Naive thymus-derived CD4-positive, alpha-beta T cell (primary cell): Measurements from ENCODE around the gene ATP11B. TPM values are rescaled to one million over a fixed set of nuclear protein-coding genes. Genes with fewer than 3 reads are reported as not detected.

ENCODE experiments used
- ATAC-seq: fragments of 150-1000 bp; cut with Tn5 transposase; 2 replicates; pipeline ENCODE4 v1.10.0; 2021; ENCODE audit warnings: mild to moderate bottlenecking, moderate library complexity
- CTCF ChIA-PET: fragments of 350-600 bp; sonication (Branson Sonifier 250); formaldehyde crosslinking; loops from one replicate; lab custom pipeline; 2021; ENCODE audit warnings: antibody characterized with exemption; lab: Charles Lee
- POLR2A ChIA-PET: fragments of 350-600 bp; sonication (Branson Sonifier 250); formaldehyde crosslinking; loops from one replicate; lab custom pipeline; 2021; ENCODE audit warnings: antibody characterized with exemption, inconsistent platforms; lab: Charles Lee
- DNase-seq, 9 donors: peaks; one replicate each; pipeline versions ENCODE4 v3.0.0 to v3.0.0-alpha.2; 2020 to 2022; ENCODE audit warnings: mixed read lengths in 1 of 9
- H3K27ac ChIP-seq: one replicate; pipeline ENCODE4 v1.7.0; 2013; ENCODE audit warnings: mild to moderate bottlenecking, low read depth, low read length, moderate library complexity
- H3K27me3 ChIP-seq, 2 donors: one replicate each; pipeline ENCODE4 v1.7.0; 2013; ENCODE audit warnings: low read length in 2 of 2, mild to moderate bottlenecking in 2 of 2, moderate library complexity in 2 of 2; ENCODE audit not compliant: control insufficient read depth in 2 of 2, insufficient read depth in 2 of 2
- H3K36me3 ChIP-seq, 3 experiments: 1 replicate in 2 of 3; 2 replicates in 1 of 3; pipeline ENCODE4 v1.7.0; 2013; ENCODE audit warnings: low read length in 3 of 3, mild to moderate bottlenecking in 3 of 3, moderate library complexity in 1 of 3; ENCODE audit not compliant: insufficient read depth in 3 of 3, control insufficient read depth in 2 of 3
- H3K4me1 ChIP-seq, 2 donors: one replicate each; pipeline ENCODE4 v1.7.0; 2013; ENCODE audit warnings: low read length in 2 of 2, mild to moderate bottlenecking in 2 of 2, moderate library complexity in 1 of 2; ENCODE audit not compliant: control insufficient read depth in 2 of 2, insufficient read depth in 2 of 2
- H3K4me3 ChIP-seq: 2 replicates; pipeline ENCODE4 v1.7.0; 2013; ENCODE audit warnings: mild to moderate bottlenecking, low read length
- H3K9me3 ChIP-seq, 3 experiments: 1 replicate in 2 of 3; 2 replicates in 1 of 3; pipeline ENCODE4 v1.7.0; 2013; ENCODE audit warnings: low read length in 3 of 3; ENCODE audit not compliant: control insufficient read depth in 2 of 3
- H3K27ac Mint-ChIP-seq, 9 donors: one replicate each; pipeline ENCODE4 v1.8.0; 2020 to 2022; ENCODE audit warnings: mixed read lengths in 9 of 9, mild to moderate bottlenecking in 8 of 9, moderate library complexity in 5 of 9, inconsistent platforms in 2 of 9
- H3K27me3 Mint-ChIP-seq, 5 donors: one replicate each; pipeline ENCODE4 v1.8.0; 2021 to 2022; ENCODE audit warnings: mixed read lengths in 5 of 5, mild to moderate bottlenecking in 1 of 5
- H3K36me3 Mint-ChIP-seq, 5 donors: one replicate each; pipeline ENCODE4 v1.8.0; 2020 to 2022; ENCODE audit warnings: mixed read lengths in 5 of 5, mild to moderate bottlenecking in 3 of 5, inconsistent platforms in 1 of 5
- H3K4me1 Mint-ChIP-seq, 7 donors: one replicate each; pipeline ENCODE4 v1.8.0; 2020 to 2022; ENCODE audit warnings: mixed read lengths in 7 of 7, mild to moderate bottlenecking in 3 of 7, inconsistent platforms in 1 of 7
- H3K4me3 Mint-ChIP-seq, 10 donors: one replicate each; pipeline ENCODE4 v1.8.0; 2020 to 2022; ENCODE audit warnings: mild to moderate bottlenecking in 10 of 10, mixed read lengths in 10 of 10, moderate library complexity in 6 of 10, inconsistent platforms in 2 of 10
- H3K9me3 Mint-ChIP-seq, 11 donors: one replicate each; pipeline ENCODE4 v1.8.0; 2020 to 2022; ENCODE audit warnings: mixed read lengths in 11 of 11, mild to moderate bottlenecking in 4 of 11, inconsistent platforms in 1 of 11, moderate library complexity in 1 of 11
- intact Hi-C, 2 donors: fragments of 100-400 bp; cut with micrococcal nuclease; formaldehyde crosslinking; loops; one replicate each; pipeline ENCODE4 v1.15.1; 2023
- polyA plus RNA-seq, 2 donors: library from polyadenylated mRNA; unstranded; fragments of 300-500 nt; fragmentation: Illumina TruSeq; gene quantifications; one replicate each; pipeline ENCODE4 v1.2.3, GENCODE V29; 2021
- total RNA-seq, 6 experiments: library from RNA in 5 of 6; stranded (reverse) in 5 of 6; gene quantifications; 1 replicate in 5 of 6; 2 replicates in 1 of 6; pipeline ENCODE4 v1.2.3 and lab custom pipeline; 2021 to 2026

Gene ATP11B
- total and polyA plus RNA-seq, 7 experiments from 2014 or later, result 28.4 to 136 (median 113) TPM

DNA sequence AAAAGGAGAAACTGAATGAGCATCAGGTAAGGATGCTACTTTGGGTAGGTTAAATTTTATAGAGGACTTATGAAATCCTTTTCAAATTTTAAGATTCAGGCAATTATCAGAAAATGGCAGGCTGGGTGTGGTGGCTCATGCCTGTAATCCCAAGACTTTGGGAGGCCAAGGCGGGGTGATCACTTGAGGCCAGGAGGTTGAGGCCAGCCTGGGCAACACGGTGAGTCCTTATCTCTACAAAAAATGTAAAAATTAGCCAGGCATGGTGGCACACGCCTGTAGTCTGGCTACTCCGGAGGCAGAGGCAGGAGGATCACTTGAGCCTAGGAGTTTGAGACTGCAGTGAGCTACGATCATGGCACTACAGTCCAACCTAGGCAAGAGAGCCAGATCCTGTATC, 163.9 kb downstream of the ATP11B start:
- no peaks in the 10 kb centered on the region for H3K9me3 ChIP-seq
- H3K27ac ChIP-seq, result no peak overlapping the region
- CTCF ChIA-PET, result no interaction called here
- Mint-ChIP-seq H3K4me3 (no peak overlapping the region), H3K9me3 (no peaks in the 10 kb centered on the region), H3K36me3 (peaks cover 10 to 53% (median 23%) of the 10 kb centered on the region in 5 donors), H3K27ac (peak overlapping the region in 1 of 9 donors; percentile 0), H3K4me1 (peaks cover 1 to 16% (median 7%) of the 10 kb centered on the region in 7 donors), H3K27me3 (no peaks in the 10 kb centered on the region)
- intact Hi-C loops, result no loop called here
- POLR2A ChIA-PET, result interaction anchor here (0.6 kb wide), 1 partner anchor 533 kb away, joined by 3 read pairs; no protein-coding TSS in a partner anchor
- no peaks in the 10 kb centered on the region for H3K4me1 ChIP-seq
- ATAC-seq (no peak), DNase-seq (no peak)
- peaks cover 0 to 15% (median 0%) of the 10 kb centered on the region in 3 experiments for H3K36me3 ChIP-seq
- no peak overlapping the region for H3K4me3 ChIP-seq
- H3K27me3 ChIP-seq, result no peaks in the 10 kb centered on the region

- Mint-ChIP-seq H3K27me3 (no peaks in the 10 kb centered on the region), H3K4me3 (no peak overlapping the region), H3K4me1 (peaks cover 3 to 19% (median 7%) of the 10 kb centered on the region in 7 donors), H3K9me3 (no peaks in the 10 kb centered on the region), H3K27ac (peak overlapping the region in 1 of 9 donors; percentile 0), H3K36me3 (peaks cover 6 to 52% (median 21%) of the 10 kb centered on the region in 5 donors)
- ChIA-PET CTCF (no interaction called here), POLR2A (interaction anchor here (0.8 kb wide), 1 partner anchor 24 kb away, joined by 4 read pairs; no protein-coding TSS in a partner anchor)
- Histone ChIP-seq H3K36me3 (peaks cover 0 to 17% (median 0%) of the 10 kb centered on the region in 3 experiments), H3K27ac (no peak overlapping the region), H3K27me3 (no peaks in the 10 kb centered on the region), H3K4me1 (no peaks in the 10 kb centered on the region), H3K9me3 (no peaks in the 10 kb centered on the region), H3K4me3 (no peak overlapping the region)
- ATAC-seq (no peak), DNase-seq (no peak)
- intact Hi-C loops, result no loop called here
Observed at GRCh38 chr3:182957676-182958266, 164.5 kb downstream of the ATP11B start.

DNA sequence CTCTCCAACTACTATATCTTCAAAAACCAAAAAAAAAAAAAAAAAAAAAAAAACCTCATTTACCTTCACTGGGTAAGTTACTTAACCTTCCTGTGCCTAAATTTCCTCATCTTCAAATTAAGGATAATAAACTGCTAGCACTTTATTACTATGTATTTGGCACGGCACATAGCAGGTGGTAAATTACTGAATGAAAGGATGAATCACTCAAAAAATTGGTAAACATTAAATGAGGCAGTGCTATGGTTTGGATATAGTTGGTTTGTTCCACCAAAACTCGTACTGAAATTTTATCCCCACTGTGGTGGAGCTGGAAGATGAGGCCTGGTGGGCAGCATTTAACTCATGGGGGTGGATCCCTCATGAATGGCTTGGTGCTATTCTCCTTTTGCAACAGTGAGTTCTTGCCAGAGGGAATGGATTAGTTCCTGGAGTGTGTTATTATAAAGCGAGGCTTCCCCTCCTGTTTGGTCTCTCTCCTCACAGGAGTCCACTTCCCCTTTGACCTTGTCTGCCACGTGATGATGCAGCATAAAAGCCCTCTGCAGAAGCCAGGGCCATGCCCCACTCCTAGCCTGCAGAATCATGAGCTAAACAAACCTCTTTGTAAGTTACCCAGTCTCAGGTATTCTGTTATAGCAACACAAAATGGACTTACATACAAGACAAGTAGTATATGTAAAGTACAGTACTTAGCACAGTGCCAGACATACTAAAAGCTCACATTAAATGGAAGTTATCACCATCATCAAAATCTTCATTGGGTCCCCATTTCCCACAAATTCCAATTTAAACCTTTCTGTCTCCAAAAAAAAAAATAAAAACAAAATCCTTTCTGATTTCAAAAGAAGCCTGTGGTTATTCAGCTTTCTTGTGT, 166.4 kb downstream of the ATP11B start:
- H3K27me3 ChIP-seq, result no peaks in the 10 kb centered on the region
- DNase-seq, result no peak
- no peaks in the 10 kb centered on the region for H3K9me3 Mint-ChIP-seq
- peaks cover 0 to 17% (median 0%) of the 10 kb centered on the region in 3 experiments for H3K36me3 ChIP-seq
- no peaks in the 10 kb centered on the region for H3K27me3 Mint-ChIP-seq
- no peak overlapping the region for H3K4me3 Mint-ChIP-seq
- no peaks in the 10 kb centered on the region for H3K9me3 ChIP-seq
- H3K4me1 Mint-ChIP-seq, result peaks cover 6 to 24% (median 8%) of the 10 kb centered on the region in 7 donors
- H3K4me3 ChIP-seq, result no peak overlapping the region
- POLR2A ChIA-PET, result interaction anchor here (0.7 kb wide), 1 partner anchor 78 kb away, joined by 3 read pairs; no protein-coding TSS in a partner anchor
- H3K36me3 Mint-ChIP-seq, result peaks cover 6 to 47% (median 20%) of the 10 kb centered on the region in 5 donors
- no peak for ATAC-seq
- intact Hi-C loops, result no loop called here
- peak overlapping the region in 1 of 9 donors; percentile 4 for H3K27ac Mint-ChIP-seq
- CTCF ChIA-PET, result no interaction called here
- H3K27ac ChIP-seq, result no peak overlapping the region
- no peaks in the 10 kb centered on the region for H3K4me1 ChIP-seq

- Histone ChIP-seq H3K4me3 (no peak overlapping the region), H3K36me3 (peaks cover 0 to 17% (median 0%) of the 10 kb centered on the region in 3 experiments), H3K4me1 (peaks cover 0 to 2% of the 10 kb centered on the region in 2 donors), H3K27me3 (no peaks in the 10 kb centered on the region), H3K9me3 (no peaks in the 10 kb centered on the region), H3K27ac (no peak overlapping the region)
- no peaks in the 10 kb centered on the region for H3K9me3 Mint-ChIP-seq
- H3K4me1 Mint-ChIP-seq, result peaks cover 24 to 34% (median 30%) of the 10 kb centered on the region in 7 donors
- ATAC-seq (no peak), DNase-seq (no peak)
- intact Hi-C loops, result no loop called here
- H3K4me3 Mint-ChIP-seq, result no peak overlapping the region
- H3K27me3 Mint-ChIP-seq, result no peaks in the 10 kb centered on the region
- POLR2A ChIA-PET, result no interaction called here
- H3K27ac Mint-ChIP-seq, result no peak overlapping the region
- peaks cover 3 to 43% (median 20%) of the 10 kb centered on the region in 5 donors for H3K36me3 Mint-ChIP-seq
- CTCF ChIA-PET, result interaction anchor here (0.5 to 0.6 kb wide), 3 partner anchors 260 to 1936 kb away, joined by 3 to 5 read pairs (median 4); no protein-coding TSS in a partner anchor
Observed at GRCh38 chr3:182962166-182962565, 168.9 kb downstream of the ATP11B start.

DNA sequence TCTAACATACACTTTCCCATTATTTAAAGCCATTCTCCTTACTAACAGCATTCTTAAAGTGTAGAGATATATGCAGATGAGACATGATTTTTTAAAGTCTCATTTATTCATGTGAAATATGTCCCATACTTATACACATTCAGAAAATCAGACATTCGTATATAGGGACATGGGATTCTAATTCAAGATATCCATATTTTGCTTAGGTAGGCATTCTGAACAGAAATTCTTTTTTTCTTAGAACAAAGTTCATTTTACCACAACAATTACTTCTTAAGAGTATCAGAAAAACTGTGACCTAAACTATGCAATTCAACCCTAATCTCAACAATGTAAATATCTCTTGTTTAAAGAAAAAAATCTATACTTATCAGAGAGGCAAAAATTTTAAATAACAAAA, 170.9 kb downstream of the ATP11B start:
- Histone ChIP-seq H3K9me3 (no peaks in the 10 kb centered on the region), H3K36me3 (peaks cover 0 to 17% (median 0%) of the 10 kb centered on the region in 3 experiments), H3K27ac (no peak overlapping the region), H3K4me3 (no peak overlapping the region), H3K4me1 (peaks cover 0 to 15% of the 10 kb centered on the region in 2 donors), H3K27me3 (no peaks in the 10 kb centered on the region)
- ATAC-seq (no peak), DNase-seq (no peak)
- peaks cover 3 to 31% (median 16%) of the 10 kb centered on the region in 5 donors for H3K36me3 Mint-ChIP-seq
- no peak overlapping the region for H3K4me3 Mint-ChIP-seq
- H3K27ac Mint-ChIP-seq, result no peak overlapping the region
- no peaks in the 10 kb centered on the region for H3K27me3 Mint-ChIP-seq
- H3K4me1 Mint-ChIP-seq, result peaks cover 35 to 53% (median 47%) of the 10 kb centered on the region in 7 donors
- POLR2A ChIA-PET, result no interaction called here
- intact Hi-C loops, result loop anchor here in 1 of 2 donors (2.0 kb wide), 1 partner anchor 15 kb away; no protein-coding TSS in a partner anchor
- CTCF ChIA-PET, result no interaction called here
- H3K9me3 Mint-ChIP-seq, result no peaks in the 10 kb centered on the region

DNA sequence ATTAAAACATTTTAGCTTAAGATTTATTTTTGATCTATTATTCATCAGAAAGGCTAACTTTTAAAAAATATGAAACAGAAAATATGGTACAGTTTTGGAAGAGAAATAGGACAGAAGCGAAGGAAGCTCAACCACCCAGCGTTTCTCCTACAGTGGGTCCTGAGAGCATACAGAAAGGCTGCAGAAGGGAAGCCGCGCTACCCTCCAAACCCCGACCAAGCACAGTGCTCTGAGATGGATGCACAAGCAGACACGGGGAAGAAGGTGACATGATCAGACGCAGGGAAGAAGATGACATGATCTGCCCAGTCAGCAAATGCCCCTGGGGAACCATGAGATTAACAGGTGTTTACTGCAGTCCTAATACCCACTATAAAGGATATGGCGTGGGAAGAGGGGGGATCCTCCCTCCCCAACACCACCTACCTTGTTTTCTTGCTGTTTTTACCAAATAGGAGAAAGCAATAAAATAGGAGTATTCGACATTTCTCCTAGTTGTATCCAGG, 172.6 kb downstream of the ATP11B start:
- Histone ChIP-seq H3K4me1 (peaks cover 0 to 17% of the 10 kb centered on the region in 2 donors), H3K36me3 (peaks cover 0 to 9% (median 0%) of the 10 kb centered on the region in 3 experiments), H3K4me3 (no peak overlapping the region), H3K27me3 (no peaks in the 10 kb centered on the region), H3K27ac (no peak overlapping the region), H3K9me3 (no peaks in the 10 kb centered on the region)
- ATAC-seq (no peak), DNase-seq (no peak)
- no peaks in the 10 kb centered on the region for H3K27me3 Mint-ChIP-seq
- POLR2A ChIA-PET, result no interaction called here
- H3K27ac Mint-ChIP-seq, result peak overlapping the region in 4 of 9 donors; percentile 37 to 88 (median 70)
- peaks cover 3 to 22% (median 11%) of the 10 kb centered on the region in 5 donors for H3K36me3 Mint-ChIP-seq
- CTCF ChIA-PET, result interaction anchor here (0.6 kb wide), 1 partner anchor 12 kb away, joined by 3 read pairs; no protein-coding TSS in a partner anchor
- peaks cover 34 to 61% (median 57%) of the 10 kb centered on the region in 7 donors for H3K4me1 Mint-ChIP-seq
- H3K9me3 Mint-ChIP-seq, result no peaks in the 10 kb centered on the region
- H3K4me3 Mint-ChIP-seq, result no peak overlapping the region
- intact Hi-C loops, result loop anchor here in 1 of 2 donors (2.0 kb wide), 1 partner anchor 13 kb away; no protein-coding TSS in a partner anchor
